K562 (cell line): ENCODE data around the gene CELA1. TPM values are rescaled to one million over a fixed set of nuclear protein-coding genes. Genes with fewer than 3 reads are reported as not detected.

Experiments used
- ARNT ChIP-seq, 2 experiments: fragments of 450-650 bp; IDR thresholded peaks; 2 replicates each; pipeline ENCODE4 v1.6.1; 2016; ENCODE audit warnings: mild to moderate bottlenecking in 1 of 2
- CBFA2T2 ChIP-seq: fragments of 450-650 bp; conservative IDR thresholded peaks from 2 replicates; pipeline ENCODE4 v1.6.1; 2017; ENCODE audit warnings: mild to moderate bottlenecking
- DPF2 ChIP-seq: fragments of 450-650 bp; IDR thresholded peaks from 2 replicates; pipeline ENCODE4 v1.6.1; 2016
- EGR1 ChIP-seq: fragments of 450-650 bp; conservative IDR thresholded peaks from 2 replicates; pipeline ENCODE4 v1.6.1; 2017; ENCODE audit warnings: mild to moderate bottlenecking
- JUND ChIP-seq, 2 experiments: IDR thresholded peaks; 2 replicates in 1 of 2; 3 replicates in 1 of 2; pipeline ENCODE4 v1.6.1; 2011; ENCODE audit warnings: borderline replicate concordance in 2 of 2, low read depth in 2 of 2, low read length in 2 of 2, improper control_type of control experiment in 1 of 2, missing biosample characterization in 1 of 2, missing genetic modification characterization in 1 of 2, missing genetic modification reagents in 1 of 2
- SIX5 ChIP-seq, 2 experiments: IDR thresholded peaks; 2 replicates each; pipeline ENCODE4 v1.6.1; 2011; ENCODE audit warnings: low read length in 2 of 2, borderline replicate concordance in 1 of 2, low read depth in 1 of 2, mild to moderate bottlenecking in 1 of 2, moderate library complexity in 1 of 2; ENCODE audit not compliant: insufficient read depth in 1 of 2
- polyA plus RNA-seq, 8 experiments: library from polyadenylated mRNA; depleted of rRNA in 4 of 8; stranded (reverse) in 5 of 8; unstranded in 3 of 8; fragments of >200 nt; fragmentation: Nextera tagmentation in 2 of 8; fragmentation: Illumina TruSeq in 1 of 8; extraction: Ambion mirVana in 2 of 8; extraction: Trizol in 1 of 8; gene quantifications; 2 replicates each; pipeline versions ENCODE4 v1.2.1 to v1.2.3, GENCODE V29; 2011 to 2014; ENCODE audit warnings: inconsistent platforms in 1 of 8, missing spikeins in 1 of 8
- total RNA-seq, 7 experiments: library from RNA; depleted of rRNA in 6 of 7; stranded (reverse); fragments of >200 nt in 6 of 7; fragmentation: Illumina TruSeq in 2 of 7; extraction: Trizol in 2 of 7; gene quantifications; 2 replicates each; pipeline versions ENCODE4 v1.2.1 to v1.2.3, GENCODE V29; 2011 to 2021; ENCODE audit warnings: low replicate concordance in 1 of 7
- TF ChIP-seq, protein P1 (sequence below), 2 experiments: fragments of 150-350 bp in 1 of 2; IDR thresholded peaks; 2 replicates each; pipeline ENCODE4 v1.6.1; 2012 to 2016; ENCODE audit warnings: low read depth in 2 of 2, low read length in 2 of 2, mild to moderate bottlenecking in 1 of 2, moderate library complexity in 1 of 2
- TF ChIP-seq, protein P2 (sequence below), 2 experiments: IDR thresholded peaks in 1 of 2; conservative IDR thresholded peaks in 1 of 2; 2 replicates each; pipeline ENCODE4 v1.6.1; 2016; ENCODE audit warnings: low read depth in 2 of 2, mild to moderate bottlenecking in 1 of 2, missing compliant biosample characterization in 1 of 2, missing genetic modification characterization in 1 of 2, moderate library complexity in 1 of 2

The CELA1 gene
- total and polyA plus RNA-seq, 9 of the 15 experiments (the other 6 are each of a cell fraction or from before 2014, with no cell fraction given): 0.06 to 0.27 (median 0.22) TPM; not detected in 6

GRCh38 chr12:51389302-51389999 lies 43.0 kb upstream of the CELA1 start (continued):
- TF ChIP-seq SIX5 (IDR thresholded peaks at IDR 0.05; ENCODE audit: borderline replicate concordance in 1 of 2, insufficient read depth in 1 of 2, low read depth in 1 of 2, low read length in 2 of 2): no peak
- TF ChIP-seq ARNT (IDR thresholded peaks at IDR 0.05): 0 out of 4 replicates have a peak, but pooled peaks have one; percentile 17 to 33
- TF ChIP-seq DPF2: peak; percentile 83
- peak; percentile 55 for TF ChIP-seq EGR1
- TF ChIP-seq, protein P1, sequence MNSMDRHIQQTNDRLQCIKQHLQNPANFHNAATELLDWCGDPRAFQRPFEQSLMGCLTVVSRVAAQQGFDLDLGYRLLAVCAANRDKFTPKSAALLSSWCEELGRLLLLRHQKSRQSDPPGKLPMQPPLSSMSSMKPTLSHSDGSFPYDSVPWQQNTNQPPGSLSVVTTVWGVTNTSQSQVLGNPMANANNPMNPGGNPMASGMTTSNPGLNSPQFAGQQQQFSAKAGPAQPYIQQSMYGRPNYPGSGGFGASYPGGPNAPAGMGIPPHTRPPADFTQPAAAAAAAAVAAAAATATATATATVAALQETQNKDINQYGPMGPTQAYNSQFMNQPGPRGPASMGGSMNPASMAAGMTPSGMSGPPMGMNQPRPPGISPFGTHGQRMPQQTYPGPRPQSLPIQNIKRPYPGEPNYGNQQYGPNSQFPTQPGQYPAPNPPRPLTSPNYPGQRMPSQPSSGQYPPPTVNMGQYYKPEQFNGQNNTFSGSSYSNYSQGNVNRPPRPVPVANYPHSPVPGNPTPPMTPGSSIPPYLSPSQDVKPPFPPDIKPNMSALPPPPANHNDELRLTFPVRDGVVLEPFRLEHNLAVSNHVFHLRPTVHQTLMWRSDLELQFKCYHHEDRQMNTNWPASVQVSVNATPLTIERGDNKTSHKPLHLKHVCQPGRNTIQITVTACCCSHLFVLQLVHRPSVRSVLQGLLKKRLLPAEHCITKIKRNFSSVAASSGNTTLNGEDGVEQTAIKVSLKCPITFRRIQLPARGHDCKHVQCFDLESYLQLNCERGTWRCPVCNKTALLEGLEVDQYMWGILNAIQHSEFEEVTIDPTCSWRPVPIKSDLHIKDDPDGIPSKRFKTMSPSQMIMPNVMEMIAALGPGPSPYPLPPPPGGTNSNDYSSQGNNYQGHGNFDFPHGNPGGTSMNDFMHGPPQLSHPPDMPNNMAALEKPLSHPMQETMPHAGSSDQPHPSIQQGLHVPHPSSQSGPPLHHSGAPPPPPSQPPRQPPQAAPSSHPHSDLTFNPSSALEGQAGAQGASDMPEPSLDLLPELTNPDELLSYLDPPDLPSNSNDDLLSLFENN (IDR thresholded peaks at IDR 0.05; ENCODE audit: low read depth in 2 of 2, low read length in 2 of 2): peak in 1 of 2 experiments; percentile 20; a peak in 1 of 4 replicates
- TF ChIP-seq CBFA2T2: peak; percentile 77
- TF ChIP-seq, protein P2, sequence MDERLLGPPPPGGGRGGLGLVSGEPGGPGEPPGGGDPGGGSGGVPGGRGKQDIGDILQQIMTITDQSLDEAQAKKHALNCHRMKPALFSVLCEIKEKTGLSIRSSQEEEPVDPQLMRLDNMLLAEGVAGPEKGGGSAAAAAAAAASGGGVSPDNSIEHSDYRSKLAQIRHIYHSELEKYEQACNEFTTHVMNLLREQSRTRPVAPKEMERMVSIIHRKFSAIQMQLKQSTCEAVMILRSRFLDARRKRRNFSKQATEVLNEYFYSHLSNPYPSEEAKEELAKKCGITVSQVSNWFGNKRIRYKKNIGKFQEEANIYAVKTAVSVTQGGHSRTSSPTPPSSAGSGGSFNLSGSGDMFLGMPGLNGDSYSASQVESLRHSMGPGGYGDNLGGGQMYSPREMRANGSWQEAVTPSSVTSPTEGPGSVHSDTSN (CRISPR knock-in tag; IDR thresholded peaks at IDR 0.05; ENCODE audit: low read depth): no peak
- TF ChIP-seq, protein P2 (tag; conservative IDR thresholded peaks at IDR 0.05; ENCODE audit: low read depth): peak; percentile 58
- peak; percentile 68; the same call in 1 of the 2 replicates for TF ChIP-seq JUND (IDR thresholded peaks at IDR 0.05; ENCODE audit: borderline replicate concordance, low read depth, low read length)
- peak; percentile 79; the same call in 2 of the 3 replicates for TF ChIP-seq JUND (tag; IDR thresholded peaks at IDR 0.05; ENCODE audit: borderline replicate concordance, low read depth, low read length)
